Measurements from ENCODE around the gene TMIE.

GRCh38 chr3:46725621-46726314 lies 24.6 kb downstream of the TMIE start:
- no peak for TF ChIP-seq POLR2AphosphoS5 (IDR thresholded peaks at IDR 0.05; ENCODE audit: control insufficient read depth, insufficient read depth, low read depth, low read length)
- TF ChIP-seq CEBPB (tag; IDR thresholded peaks at IDR 0.05), result no peak
- no peak for TF ChIP-seq CXXC5 (CRISPR knock-in tag; IDR thresholded peaks at IDR 0.05)
- TF ChIP-seq CC2D1A (IDR thresholded peaks at IDR 0.05), result no peak
- TF ChIP-seq ZBTB5 (IDR thresholded peaks at IDR 0.05), result no peak
- no peak for TF ChIP-seq FOSL1 (tag; conservative IDR thresholded peaks at IDR 0.05)

Measured in K562 (cell line).